CD4-positive, alpha-beta T cell treated with Interleukin-15 for 1 hour (primary cell): Measurements from ENCODE around the gene ZNF607.
A peak's percentile ranks its signal among the peaks of the same experiment; 100 is the strongest.
"Not testable (repeated sequence)": the region's sequence is repeated elsewhere in the genome, so short reads cannot be mapped to it uniquely, and the experiment has no call there.

Experiments
- DNase-seq: peaks from one replicate; pipeline ENCODE4 v3.0.0-alpha.2; 2020

Gene ZNF607

DNA sequence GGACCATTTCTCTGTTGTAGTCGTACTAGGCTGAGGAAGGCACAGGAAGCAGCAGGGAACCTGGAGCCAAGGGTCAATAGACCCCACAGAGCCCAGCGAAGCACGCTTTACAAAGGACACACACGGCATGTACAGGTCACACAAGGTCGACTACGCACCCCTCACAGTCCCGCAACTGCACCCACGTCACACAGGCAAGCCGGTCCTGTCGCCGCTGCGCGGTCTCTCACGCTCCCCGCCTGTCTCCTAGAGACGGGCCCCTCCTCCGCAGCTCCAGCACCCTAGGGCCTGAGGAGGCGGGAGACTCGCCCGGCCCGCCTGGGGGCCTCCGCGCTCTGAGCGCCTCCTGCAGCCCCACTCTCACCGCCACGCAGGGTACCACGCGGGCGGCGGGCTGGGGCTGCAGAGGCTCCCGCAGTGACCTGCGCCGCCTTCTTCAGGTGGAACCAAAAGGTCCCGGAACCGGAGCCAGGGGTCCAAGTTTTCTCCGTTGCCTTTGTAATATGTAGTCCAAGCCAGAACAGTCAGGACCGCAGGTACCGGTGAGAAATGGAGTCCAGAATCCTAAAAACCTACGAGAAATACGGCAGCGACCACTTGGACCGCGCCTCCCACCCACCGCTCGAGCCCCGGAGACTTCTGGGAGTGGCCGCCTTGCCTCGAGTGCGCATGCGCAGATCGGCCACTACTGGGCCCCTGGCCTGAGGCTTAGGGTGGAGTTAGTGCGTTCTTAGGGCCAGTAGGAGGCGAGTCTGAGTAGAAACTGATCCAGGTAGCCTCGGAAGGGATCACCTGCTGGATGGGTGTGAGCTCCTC is at the start of gene ZNF607:
Gene ZNF607 (minus strand): TSS at position 651 of the 816 bp plus-strand sequence. CDS start 8,143 bp downstream, outside the sequence.
- peak; percentile 90 for DNase-seq

DNA sequence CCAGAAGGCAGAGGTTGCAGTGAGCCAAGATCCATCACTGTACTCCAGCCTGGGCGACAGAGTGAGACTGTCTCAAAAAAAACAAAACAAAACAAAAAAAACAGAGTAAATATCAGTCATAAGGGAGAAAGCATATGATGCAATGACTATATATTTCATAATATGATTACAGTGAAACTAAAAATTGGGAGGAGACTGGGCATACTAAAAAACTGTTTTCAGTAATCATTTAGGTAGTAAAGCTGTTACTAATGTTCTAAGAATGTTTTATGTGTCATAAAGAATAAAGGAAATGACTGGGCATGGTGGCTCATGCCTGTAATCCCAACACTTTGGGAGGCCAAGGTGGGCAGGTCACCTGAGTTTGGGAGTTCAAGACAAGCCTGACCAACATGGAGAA is 43.9 kb upstream of the ZNF607 start:
- no peak for DNase-seq

DNA sequence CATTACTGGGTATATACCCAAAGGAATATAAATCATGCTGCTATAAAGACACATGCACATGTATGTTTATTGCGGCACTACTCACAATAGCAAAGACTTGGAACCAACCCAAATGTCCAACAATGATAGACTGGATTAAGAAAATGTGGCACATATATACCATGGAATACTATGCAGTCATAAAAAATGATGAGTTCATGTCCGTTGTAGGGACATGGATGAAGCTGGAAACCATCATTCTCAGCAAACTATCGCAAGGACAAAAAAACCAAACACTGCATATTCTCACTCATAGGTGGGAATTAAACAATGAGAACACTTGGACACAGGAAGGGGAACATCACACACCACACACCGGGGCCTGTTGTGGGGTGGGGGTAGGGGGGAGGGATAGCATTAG is 38.1 kb upstream of the ZNF607 start:
- DNase-seq: not testable (repeated sequence)

DNA sequence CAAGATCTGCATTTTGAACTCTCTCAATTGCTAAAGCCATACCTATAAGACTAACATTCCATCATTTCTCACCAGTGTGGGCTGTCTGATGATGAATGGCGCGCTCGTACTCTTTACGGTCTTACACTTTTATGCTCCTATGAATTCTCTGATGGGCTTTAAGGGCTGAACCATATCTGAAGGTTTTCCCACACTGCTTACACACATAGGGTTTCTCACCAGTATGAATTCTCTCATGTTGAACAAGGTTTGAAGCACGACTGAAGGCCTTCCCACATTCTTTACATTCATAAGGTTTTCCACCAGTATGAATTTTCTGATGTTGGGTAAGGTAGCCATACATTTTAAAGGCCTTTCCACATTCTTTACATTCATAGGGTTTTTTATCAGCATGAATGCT is 18.8 kb upstream of the ZNF607 start:
- DNase-seq: no peak

DNA sequence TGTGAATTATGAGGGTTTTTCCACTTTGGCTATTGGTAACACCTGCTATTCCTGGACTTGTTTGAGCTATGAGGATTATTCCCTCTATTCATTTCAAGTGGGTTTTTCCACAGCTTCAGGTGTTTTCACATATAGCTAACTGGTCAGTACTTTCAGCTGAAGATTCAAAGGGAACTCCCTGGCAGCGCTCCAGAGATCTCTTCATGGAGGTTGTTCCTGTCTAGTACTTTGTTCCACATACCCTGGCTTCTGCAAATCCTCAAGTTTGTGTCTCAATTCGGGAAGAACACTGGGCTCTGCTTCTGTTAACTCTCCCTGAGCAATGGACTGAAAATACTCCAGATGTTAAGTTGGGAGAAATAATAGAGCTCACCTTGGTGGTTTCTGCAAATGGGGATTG is 5.6 kb upstream of the ZNF607 start:
- no peak for DNase-seq

DNA sequence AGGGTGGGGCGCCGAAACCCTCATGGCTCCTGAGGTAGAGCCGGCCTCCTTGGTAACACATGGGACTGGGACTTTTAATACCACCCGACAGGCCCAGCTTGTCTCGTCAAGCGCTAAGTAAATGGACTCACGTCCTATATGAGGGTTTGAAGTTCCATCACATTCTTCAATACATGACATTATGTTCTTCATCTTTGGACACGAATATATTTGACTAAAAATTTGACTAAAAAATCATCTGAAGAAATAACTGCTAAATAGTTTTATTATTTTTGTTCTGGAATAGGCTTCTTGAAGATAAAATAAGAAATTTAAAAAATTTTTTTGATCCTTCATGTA is 335 bp upstream of the ZNF607 start:
- no peak for DNase-seq

DNA sequence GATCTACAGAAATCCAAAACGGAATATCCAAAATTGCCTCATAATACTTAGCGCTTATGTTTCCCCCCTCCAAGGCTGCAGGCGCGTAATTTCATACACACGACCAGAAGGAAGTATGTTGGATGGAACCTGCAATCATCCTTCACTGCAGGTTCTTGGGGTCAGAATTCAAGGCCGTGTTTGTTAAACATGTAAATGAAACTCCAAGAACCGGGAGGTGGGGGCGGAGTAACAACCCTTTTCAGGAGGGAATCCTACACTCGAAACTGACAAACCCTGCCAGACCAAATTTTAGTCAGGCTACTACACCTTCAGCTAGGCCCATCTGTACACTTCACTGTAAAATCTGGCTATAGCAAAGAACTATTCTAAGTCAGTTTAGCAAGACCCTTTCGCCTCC is 1.3 kb downstream of the ZNF607 start:
- no peak for DNase-seq

DNA sequence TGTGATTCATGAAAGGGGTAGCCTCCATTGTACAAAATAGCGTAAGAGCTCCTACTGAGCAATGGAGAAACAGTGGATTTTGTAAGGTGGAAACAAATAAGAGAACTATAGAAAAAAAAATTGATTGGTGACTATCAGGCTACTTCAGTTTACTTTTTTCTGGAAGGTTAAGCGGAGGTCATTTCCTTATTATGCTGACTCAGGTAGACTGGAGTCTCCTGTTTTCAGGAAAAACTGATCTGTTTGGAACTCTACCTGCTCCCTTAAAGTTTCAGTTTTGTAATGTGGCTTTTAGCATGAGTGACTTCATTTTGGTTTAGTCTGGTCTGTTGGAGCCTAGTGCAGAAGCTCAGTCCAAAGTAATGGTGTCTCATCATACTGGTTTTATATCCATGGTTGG is 3.4 kb downstream of the ZNF607 start:
- DNase-seq: no peak

DNA sequence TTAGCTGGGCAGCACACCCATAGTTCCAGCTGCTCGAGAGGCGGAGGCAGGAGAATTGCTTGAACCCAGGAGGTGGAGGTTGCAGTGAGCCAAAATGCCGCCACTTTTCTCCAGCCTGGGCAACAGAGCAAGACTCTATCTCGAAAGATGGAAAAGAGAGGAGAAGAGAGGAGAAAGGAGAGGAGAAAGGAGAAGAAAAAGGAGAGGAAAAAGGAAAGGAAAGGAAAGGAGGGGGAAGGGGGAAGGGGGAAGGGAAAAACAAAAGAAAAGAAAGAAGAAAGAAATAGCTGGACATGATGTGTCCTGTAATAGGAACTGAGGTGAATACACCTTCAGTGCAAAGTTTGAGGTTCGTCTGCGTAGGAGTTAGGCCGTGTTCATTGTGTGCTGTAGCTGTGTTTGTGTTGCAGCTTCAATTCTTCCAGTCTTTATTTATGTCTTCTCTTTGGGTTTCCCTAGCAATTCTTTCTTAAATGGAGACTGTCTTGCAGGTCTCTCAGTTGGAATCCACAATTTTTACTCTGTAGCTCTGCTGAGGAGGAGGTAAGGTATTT is 13.4 kb downstream of the ZNF607 start:
- no peak for DNase-seq

DNA sequence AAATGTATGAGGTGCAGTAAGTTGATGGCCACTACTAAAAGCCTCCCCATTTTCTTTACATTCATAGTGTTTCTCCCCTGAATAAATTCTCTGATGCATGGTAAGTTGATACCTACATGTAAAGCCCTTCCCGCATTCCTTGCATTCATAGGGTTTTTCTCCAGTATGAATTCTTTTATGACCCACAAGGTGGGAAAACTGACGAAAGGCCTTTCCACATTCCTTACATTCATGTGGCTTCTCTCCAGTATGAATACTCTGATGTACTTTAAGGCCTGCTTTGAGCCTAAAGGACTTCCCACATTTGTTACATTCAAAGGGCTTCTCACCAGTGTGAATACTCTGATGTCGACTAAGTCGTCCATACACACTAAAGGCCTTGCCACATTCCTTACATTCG is 20.5 kb downstream of the ZNF607 start:
- no peak for DNase-seq

DNA sequence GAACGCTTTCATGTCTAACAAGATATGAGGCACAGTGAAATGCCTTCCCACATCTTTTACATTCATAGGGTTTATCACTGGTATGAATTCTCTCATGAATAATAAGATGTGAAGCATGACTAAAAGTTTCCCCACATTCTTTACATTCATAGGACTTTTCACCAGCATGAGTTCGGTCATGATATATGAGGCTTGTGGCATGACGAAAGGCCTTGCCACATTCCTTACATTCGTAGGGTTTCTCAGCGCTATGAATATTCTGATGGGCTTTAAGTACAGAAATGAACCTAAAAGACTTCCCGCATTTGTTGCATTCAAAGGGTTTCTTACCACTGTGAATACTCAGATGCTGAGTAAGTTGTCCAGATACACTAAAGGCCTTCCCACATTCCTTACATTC is 21.3 kb downstream of the ZNF607 start:
- DNase-seq: no peak

DNA sequence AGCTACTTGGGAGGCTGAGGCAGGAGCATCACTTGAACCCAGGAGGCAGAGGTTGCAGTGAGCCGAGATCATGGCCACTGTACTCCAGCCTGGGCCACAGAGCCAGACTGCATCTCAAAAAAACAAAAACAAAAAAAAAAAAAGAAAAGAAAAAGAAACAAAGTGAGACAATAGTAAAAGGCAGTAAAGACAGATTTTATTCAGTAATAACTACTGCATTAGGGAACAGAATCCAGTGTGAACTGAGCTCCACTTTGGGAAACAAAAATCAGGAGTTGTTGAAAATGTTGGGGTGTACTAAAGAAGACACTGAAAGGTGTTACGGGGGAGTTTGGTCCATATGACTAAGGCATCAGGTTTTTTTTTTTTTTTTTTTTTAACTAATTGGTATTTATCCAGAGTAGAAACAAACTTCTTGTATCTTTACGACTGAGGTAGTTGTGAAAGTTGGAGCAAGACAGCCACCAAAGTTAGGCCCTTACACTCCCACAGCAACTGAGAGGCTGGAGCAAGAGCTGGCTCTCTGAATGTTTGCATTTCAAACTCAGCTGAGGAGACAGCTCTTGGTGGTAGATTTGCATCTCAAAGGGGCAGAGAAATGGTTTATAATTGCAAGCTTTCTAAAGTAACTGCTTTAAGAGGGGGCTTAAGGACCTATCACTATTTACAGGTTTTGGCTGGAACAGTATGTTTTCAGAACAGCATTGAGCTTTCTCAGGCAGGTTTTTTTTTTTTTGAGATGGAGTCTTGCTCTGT is 24.2 kb downstream of the ZNF607 start:
- DNase-seq: no peak

DNA sequence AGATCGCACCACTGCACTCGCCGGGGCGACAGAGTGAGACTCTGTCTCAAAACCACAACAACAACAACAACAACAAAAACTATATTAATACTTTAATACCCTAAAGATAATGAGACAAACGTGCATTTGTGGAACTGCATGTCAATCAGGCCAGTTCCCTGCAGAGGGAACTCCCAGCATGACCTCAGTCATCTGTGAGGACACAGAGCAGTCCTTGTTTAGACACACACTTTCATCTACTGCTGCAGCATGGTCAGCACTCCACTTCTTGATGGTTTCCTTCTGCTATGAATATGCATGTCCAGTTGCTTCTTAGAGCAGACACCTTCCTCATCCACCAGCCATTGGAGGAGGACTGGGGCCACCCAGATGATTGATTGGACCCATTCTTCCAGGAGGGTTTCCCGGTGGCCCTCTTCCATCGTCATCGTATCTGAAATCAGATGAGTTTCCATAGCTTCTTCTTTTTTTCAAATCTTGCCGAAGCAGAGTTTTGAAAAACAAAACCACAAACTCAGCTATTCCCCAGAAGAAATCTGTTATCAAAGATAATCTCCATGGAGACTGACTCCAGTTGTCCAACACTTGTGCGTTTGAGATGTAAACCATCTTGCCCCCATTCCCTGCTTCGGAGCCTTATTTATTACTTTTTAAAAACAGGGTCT is 26.5 kb downstream of the ZNF607 start:
- DNase-seq: no peak

DNA sequence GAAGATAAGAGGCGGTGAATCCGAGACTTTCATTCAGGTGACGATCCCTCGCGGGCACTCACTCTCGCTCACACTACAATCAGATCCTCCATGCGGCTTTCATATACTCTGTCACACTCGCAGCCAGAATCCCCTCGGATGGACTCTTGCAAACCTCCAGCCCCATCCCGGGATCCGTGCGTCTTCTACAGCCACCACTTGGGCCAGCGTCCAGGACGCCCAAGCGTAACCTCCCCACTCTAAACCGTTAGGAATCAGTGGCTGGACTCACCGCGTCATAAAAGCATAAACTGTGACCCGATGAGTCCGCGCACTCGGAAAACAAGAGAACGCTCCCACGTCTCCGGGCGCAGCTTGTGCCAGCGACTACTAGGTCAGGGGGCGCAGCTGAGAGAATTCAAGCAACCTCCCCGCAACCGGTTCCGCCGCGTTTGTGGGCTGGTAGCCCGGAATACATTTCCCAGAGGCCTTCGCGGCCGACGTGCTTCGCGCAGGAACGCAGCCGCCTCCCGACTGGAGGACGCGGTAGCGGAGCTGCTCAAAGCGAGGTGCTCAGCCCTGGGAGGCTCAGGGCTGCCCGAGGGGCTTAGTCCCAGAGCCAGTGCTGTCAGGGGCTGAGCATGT is 27.6 kb downstream of the ZNF607 start:
- DNase-seq: peak; percentile 84

DNA sequence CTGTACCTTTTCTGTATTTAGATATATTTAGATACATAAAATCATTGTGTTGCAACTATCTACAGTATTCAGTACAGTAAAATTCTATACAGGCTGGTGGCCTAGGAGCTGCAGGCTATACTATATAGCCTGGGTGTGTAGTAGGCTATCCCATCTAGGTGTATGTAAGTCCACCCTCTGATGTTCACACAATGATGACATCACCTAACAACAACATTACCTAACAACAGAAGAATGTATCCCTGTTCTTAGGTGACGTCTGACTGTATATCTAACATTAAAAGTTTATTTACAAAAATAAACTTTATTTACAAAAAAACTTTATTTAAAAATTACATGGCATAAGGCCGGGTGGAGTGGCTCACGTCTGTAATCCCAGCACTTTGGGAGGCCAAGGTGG is 36.0 kb downstream of the ZNF607 start:
- DNase-seq: no peak

DNA sequence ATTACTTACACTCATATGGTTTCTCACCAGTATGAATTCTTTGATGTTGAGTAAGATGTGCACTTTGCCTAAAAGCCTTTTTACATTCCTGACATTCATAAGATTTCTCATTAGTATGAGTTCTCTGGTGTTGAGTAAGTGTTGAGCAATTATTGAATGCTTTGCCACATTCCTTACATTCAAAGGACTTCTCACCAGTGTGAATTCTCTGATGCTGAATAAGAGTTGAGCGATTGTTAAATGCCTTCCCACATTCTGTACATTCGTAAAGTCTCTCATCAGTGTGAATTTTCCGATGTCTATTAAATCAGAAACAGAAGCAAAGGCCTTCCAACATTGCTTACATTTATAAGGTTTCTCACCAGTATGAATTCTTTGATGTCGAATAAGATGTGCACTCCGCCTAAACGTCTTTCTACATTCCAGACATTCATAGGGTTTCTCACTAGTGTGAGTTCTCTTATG is 50.1 kb downstream of the ZNF607 start:
- DNase-seq: no peak

DNA sequence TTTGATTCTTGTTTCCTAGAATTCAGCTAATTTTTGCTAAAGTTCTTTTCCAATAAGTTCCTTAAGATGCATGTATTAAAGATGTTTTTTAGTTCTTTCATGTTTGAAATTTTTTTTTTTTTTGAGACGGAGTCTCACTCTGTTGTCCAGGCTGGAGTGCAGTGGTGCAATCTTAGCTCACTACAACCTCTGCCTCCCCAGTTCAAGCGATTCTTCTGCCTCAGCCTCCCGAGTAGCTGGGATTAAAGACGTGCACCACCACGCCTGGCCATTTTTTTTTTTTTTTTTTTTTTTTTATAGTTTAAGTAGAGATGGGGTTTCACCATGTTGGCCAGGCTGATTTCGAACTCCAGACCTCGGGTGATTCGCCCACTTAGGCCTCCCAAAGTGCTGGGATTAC is 62.4 kb downstream of the ZNF607 start:
- not testable (repeated sequence) for DNase-seq

DNA sequence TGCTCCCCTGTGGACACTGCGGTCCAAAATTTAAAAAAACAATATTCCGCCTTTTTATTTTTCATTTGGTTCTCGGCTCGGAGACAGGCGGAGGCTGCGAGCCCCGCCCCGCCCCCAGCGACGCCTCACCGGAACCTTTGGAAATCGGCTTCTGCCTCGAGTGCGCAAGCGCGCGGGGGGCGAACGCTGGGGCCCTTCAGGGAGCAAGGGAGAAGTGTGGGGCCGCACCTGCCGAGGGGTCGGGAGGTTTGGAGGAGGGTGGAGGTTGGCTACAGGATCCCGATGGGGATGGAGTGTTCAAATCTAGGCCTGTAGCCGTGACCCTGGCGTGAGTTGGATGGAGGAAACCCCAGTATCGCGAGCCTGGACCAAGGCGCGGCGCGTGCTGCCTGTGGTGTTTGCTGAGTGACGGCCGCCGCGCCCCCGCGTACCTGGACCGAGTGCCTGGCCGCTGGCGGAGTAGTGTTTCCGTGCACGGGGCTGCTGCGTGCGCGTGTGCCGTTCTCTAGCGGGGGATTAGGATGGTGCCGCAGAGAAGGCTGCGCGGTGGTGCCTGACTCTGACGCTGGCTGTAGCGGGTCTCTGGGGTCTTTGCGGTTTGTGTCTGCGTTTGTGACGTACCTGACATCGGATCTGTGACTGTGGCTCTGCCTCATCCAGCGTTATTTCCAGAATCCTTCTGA is 63.7 kb downstream of the ZNF607 start:
- DNase-seq: peak; percentile 81

DNA sequence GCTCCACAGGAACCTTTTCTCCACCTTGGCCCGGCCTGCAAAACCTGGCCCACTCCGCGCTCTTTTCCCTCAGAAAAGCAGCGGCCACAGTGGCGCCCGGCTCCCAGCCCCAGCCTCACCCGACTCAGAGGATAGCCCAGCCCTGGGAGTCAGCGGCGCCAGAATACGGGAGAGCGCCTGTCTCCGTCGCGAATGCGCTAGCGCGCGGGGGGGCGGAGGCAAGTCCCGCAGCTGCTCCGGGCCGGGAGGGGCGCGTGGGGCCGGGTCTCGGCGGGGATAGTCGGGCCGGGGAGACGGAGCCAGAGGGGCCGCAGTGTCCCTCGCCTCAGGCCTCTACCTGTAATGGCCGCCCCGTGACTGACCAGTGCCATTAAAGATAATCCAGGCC is 64.3 kb downstream of the ZNF607 start, which contains the start of gene ZFP30:
Gene ZFP30 (minus strand): TSS at position 165 of the 388 bp plus-strand sequence. CDS start 7,643 bp downstream, outside the sequence.
- DNase-seq: peak; percentile 71

DNA sequence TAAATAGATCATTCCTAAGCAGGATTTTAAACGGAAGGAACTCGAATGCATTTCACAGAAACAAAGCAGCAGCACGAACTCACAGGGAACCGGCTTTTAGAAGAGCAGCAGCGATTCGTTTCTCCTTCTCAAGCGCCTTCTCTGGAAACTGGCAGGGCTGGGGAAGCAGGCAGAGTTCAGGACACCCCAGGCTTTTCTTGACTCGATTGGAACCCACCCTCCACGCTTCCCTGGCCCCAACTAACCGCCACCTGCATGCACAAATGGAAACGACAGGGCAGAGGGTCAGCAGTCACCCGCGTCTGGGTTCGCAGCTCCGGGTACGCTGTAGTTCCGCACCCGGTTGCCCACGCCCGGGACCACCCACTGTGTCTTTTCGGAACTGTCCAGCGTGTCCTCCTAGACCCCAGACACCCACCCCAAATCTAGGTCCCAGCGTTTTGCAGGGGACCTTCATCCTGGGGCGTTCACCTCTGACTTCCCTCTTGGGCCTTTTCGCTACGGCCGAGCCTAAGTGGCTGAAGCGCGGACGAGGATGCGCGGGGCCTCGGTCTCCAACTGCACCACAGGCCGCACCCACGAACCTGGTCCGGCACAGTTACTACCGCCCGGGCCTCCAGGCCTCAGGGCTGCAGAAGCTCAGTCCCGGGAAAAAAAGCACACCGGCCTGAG is 64.8 kb downstream of the ZNF607 start:
- DNase-seq: peak; percentile 17

DNA sequence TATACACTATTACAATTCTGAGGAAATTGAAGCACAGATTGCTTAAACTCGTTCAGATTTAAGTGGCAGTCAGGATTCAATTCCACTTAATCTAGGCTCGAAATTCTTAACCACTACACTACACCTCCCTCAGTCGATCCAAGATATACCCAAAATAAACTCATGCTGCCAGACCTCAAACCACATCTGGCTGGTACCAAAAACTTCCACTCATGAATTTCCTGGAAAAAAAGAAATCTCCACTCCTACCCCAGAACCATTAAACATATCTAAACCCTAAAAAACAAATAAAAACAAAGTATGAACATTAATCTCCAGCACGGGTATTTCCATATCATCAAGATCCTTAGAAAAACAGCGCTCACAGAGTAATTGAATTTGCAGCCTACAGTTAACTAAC is 65.4 kb downstream of the ZNF607 start:
- DNase-seq: no peak
